Ishikawa (cell line): Measurements from ENCODE around the gene WDR54.

Experiments used
- CEBPB ChIP-seq: IDR thresholded peaks from 2 replicates; pipeline ENCODE4 v1.6.1; 2012
- CREB1 ChIP-seq: IDR thresholded peaks from 2 replicates; pipeline ENCODE4 v1.6.1; 2012; ENCODE audit warnings: low read depth
- EGR1 ChIP-seq: IDR thresholded peaks from 2 replicates; pipeline ENCODE4 v1.6.1; 2012
- EP300 ChIP-seq: IDR thresholded peaks from 2 replicates; pipeline ENCODE4 v1.6.1; 2012; ENCODE audit warnings: borderline replicate concordance
- FOXM1 ChIP-seq: IDR thresholded peaks from 2 replicates; pipeline ENCODE4 v1.6.1; 2012; ENCODE audit warnings: low read depth, borderline replicate concordance
- MAX ChIP-seq: IDR thresholded peaks from 2 replicates; pipeline ENCODE4 v1.6.1; 2012
- NFIC ChIP-seq: IDR thresholded peaks from 2 replicates; pipeline ENCODE4 v1.6.1; 2012
- RAD21 ChIP-seq: IDR thresholded peaks from 2 replicates; pipeline ENCODE4 v1.6.1; 2012; ENCODE audit warnings: low read depth
- TAF1 ChIP-seq: IDR thresholded peaks from 2 replicates; pipeline ENCODE4 v1.6.1; 2012; ENCODE audit warnings: low read depth, mild to moderate bottlenecking
- TCF12 ChIP-seq: IDR thresholded peaks from 2 replicates; pipeline ENCODE4 v1.6.1; 2012; ENCODE audit warnings: low read depth
- TEAD4 ChIP-seq: IDR thresholded peaks from 2 replicates; pipeline ENCODE4 v1.6.1; 2012
- YY1 ChIP-seq: IDR thresholded peaks from 2 replicates; pipeline ENCODE4 v1.6.1; 2012; ENCODE audit warnings: low read depth
- ZBTB7A ChIP-seq: IDR thresholded peaks from 2 replicates; pipeline ENCODE4 v1.6.1; 2012; ENCODE audit warnings: low read depth
- TF ChIP-seq, protein P1 (sequence below): IDR thresholded peaks from 2 replicates; pipeline ENCODE4 v1.6.1; 2012; ENCODE audit warnings: low read depth, mild to moderate bottlenecking
- TF ChIP-seq, protein P2 (sequence below): IDR thresholded peaks from 2 replicates; pipeline ENCODE4 v1.6.1; 2012

Gene WDR54

DNA sequence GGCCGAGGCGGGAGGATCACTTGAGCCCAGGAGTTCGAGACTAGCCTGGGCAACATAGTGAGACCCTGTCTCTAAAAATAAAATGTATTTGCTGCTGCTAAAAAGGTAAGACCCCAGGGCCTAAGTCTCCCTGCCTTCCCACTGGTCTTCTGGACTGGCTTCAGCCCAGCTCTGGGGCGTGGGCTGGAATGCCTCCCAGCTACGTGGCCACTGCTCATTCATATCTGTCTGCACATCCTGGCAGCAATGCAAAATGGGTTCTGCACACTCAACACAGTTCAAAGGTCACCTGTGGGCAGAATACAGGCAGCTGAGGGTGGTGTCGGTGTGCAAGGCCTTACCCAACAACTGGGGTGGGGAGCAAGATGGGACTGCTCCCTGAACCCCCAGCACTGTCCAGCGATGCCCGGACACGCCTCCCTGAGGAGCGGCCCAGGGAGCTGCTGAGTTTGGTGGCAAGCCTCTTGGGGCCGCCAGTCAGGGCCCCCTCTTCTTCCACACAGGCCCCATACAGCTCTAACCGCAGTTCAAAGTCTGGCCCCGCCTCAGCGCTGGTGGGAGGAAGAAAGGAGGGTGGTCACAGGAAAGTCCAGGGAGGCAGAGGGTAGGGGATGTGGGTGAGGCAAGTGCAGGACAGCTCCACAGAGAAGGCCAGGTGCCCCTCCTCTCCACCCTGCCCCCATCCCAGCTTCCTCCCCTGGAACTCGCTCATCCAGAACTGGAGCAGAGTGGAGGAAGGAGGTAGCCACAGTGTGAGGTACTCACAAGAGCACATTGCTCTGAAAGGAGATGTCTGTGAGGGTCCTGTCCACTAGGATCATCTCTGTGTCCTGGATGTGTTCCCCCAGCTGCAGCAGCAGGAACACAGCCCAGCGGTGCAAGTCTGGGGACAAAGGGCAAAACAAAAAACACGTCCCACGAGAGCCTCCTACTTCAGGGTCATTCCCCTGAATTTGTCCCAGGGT, 8.2 kb downstream of the WDR54 start:
- no peak for TF ChIP-seq TEAD4
- TF ChIP-seq MAX, result no peak
- TF ChIP-seq EP300, result no peak
- TF ChIP-seq RAD21, result no peak
- TF ChIP-seq EGR1, result no peak
- TF ChIP-seq ZBTB7A, result no peak
- TF ChIP-seq TAF1, result no peak
- TF ChIP-seq, protein P1, sequence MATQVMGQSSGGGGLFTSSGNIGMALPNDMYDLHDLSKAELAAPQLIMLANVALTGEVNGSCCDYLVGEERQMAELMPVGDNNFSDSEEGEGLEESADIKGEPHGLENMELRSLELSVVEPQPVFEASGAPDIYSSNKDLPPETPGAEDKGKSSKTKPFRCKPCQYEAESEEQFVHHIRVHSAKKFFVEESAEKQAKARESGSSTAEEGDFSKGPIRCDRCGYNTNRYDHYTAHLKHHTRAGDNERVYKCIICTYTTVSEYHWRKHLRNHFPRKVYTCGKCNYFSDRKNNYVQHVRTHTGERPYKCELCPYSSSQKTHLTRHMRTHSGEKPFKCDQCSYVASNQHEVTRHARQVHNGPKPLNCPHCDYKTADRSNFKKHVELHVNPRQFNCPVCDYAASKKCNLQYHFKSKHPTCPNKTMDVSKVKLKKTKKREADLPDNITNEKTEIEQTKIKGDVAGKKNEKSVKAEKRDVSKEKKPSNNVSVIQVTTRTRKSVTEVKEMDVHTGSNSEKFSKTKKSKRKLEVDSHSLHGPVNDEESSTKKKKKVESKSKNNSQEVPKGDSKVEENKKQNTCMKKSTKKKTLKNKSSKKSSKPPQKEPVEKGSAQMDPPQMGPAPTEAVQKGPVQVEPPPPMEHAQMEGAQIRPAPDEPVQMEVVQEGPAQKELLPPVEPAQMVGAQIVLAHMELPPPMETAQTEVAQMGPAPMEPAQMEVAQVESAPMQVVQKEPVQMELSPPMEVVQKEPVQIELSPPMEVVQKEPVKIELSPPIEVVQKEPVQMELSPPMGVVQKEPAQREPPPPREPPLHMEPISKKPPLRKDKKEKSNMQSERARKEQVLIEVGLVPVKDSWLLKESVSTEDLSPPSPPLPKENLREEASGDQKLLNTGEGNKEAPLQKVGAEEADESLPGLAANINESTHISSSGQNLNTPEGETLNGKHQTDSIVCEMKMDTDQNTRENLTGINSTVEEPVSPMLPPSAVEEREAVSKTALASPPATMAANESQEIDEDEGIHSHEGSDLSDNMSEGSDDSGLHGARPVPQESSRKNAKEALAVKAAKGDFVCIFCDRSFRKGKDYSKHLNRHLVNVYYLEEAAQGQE, result no peak
- TF ChIP-seq CREB1, result no peak
- no peak for TF ChIP-seq NFIC
- no peak for TF ChIP-seq CEBPB
- no peak for TF ChIP-seq TCF12
- no peak for TF ChIP-seq YY1
- TF ChIP-seq, protein P2, sequence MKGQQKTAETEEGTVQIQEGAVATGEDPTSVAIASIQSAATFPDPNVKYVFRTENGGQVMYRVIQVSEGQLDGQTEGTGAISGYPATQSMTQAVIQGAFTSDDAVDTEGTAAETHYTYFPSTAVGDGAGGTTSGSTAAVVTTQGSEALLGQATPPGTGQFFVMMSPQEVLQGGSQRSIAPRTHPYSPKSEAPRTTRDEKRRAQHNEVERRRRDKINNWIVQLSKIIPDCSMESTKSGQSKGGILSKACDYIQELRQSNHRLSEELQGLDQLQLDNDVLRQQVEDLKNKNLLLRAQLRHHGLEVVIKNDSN, result no peak
- TF ChIP-seq FOXM1, result no peak

DNA sequence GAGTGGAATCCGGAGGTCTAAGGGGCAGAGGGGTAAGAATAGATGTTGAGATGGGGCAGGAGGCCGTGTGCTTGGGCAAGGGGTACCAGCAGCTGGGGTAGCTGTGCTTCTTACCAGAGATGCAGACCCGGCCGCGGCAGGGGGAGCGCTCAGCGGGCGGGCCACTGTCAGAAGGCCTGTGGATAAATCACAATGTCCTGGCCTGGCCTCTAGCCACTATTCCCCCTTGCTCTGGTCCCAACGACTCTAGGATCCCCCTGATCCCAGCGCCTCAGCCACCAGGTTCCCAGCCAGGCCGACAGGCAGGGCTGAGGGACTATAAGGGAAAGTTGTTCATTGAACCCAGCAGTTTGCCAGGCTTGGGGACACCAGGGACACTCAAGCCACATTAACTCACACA, 9.0 kb downstream of the WDR54 start:
- TF ChIP-seq CEBPB, result no peak
- no peak for TF ChIP-seq ZBTB7A
- TF ChIP-seq, protein P2, result no peak
- TF ChIP-seq CREB1, result no peak
- no peak for TF ChIP-seq YY1
- TF ChIP-seq TEAD4, result no peak
- no peak for TF ChIP-seq EGR1
- TF ChIP-seq NFIC, result no peak
- no peak for TF ChIP-seq TAF1

DNA sequence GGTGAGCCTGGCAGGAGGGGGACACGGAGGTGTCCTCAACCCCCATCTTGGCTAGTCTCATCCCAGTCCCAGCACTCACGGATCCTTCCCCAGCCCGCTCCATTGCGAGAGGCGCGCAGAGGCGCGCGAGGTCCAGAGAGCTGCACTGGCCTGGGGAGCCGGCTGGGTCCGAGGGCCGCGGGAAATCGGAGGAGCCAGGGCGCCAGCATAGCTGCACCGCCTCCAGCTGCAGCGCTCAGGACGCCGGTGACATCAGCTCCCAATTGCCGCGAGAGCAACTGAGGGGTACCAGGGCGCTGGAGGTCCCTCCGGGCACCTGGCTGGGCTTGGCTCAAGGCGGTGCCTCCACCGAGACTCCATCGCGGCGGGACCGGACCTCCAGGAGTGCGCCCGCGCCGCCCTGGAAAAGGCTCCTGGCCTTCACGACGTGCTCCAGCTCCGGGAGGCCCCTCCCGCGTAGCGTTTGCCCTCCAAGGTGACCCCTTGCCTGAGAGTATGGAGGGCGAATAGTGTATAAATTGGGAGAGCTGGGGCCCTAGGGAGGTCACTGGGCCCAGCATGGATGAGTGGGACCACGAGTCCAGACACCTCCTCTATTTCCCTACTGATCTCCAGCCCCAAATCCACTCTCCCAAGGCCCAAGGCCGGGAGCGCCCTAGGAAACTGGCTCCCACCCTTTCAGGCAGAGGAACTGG, 14.7 kb downstream of the WDR54 start:
- no peak for TF ChIP-seq ZBTB7A
- TF ChIP-seq, protein P1, result no peak
- TF ChIP-seq EGR1, result no peak
- TF ChIP-seq CEBPB, result no peak
- no peak for TF ChIP-seq TCF12
- no peak for TF ChIP-seq YY1
- no peak for TF ChIP-seq TAF1
- TF ChIP-seq NFIC, result no peak

- TF ChIP-seq EGR1, result no peak
- TF ChIP-seq TEAD4, result no peak
- TF ChIP-seq, protein P1, result no peak
- no peak for TF ChIP-seq EP300
- no peak for TF ChIP-seq YY1
These were observed 15.5 kb downstream of the WDR54 start for GRCh38 chr2:74436848-74437695.
